Measurements from ENCODE around the gene ARHGEF4. TPM values are rescaled to one million over a fixed set of nuclear protein-coding genes. Genes with fewer than 3 reads are reported as not detected.

ARHGEF4 gene
- polyA plus RNA-seq, 6 donors from 2014 or later, result not detected

DNA sequence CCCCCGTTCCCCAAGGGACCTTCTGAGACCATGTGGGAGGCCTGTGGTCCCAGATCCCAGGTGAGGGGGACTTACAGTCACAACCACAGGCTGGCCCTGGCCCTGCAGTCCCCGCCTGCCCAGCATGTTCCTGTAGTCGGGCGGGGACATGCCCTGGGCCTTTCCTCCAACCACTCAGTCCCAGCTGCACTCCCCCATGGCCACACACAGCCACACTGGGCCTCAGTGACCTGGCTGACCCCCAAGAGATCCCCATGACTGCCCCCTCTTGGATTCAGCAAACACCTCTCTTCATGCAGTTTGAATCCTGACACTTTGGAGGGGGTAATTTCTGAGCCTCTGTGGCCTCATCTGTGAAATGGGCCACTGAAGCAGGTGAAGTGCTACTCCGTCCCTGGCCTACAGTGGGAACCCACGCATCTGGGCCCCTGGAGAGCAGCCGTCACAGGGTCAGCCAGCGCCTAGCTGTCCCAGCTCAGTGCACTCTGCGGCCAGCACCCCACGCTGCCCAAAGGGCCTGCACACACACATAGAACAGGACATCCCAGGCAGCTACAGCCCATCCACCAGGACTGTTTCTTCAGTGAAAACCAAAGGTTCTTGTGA lies 12.7 kb upstream of the ARHGEF4 start:
- Mint-ChIP-seq H3K27me3 (peaks cover 0 to 2% (median 0%) of the 10 kb centered on the region in 3 donors), H3K4me1 (peaks cover 0 to 15% (median 5%) of the 10 kb centered on the region in 3 donors), H3K36me3 (no peaks in the 10 kb centered on the region), H3K27ac (peak overlapping the region in 3 of 6 donors; percentile 47 to 95 (median 90)), H3K9me3 (no peaks in the 10 kb centered on the region), H3K4me3 (no peak overlapping the region)
- no peak for DNase-seq
- peak; percentile 14 to 24 for ATAC-seq (ENCODE audit: low read depth in 2 of 2)

DNA sequence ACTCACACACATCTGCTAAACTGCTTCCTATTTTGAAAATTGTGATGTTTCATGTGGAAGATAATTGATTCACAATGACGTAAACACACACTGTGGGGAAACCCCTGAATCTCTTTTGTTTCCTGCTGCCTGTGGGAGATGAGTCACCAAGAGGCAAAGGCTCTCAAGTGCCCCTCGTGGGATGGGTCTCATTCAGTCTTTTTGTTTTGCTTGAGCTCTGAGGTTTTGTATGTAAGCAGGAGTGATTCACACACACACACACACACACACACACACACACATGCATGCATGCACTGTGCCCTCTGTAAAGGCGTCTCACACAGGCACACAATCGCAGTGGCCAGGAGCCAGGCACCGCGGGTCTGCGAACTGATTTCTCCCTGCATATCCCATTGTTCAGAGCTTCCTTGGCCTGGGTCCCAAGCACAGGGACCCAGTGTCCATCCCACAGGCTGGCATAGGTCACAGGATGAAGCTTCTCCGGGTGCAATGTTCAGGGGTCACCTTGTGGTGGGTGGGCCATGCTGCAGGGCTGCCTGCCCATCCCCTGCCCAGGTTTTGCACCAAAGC lies 12.1 kb upstream of the ARHGEF4 start:
- no peaks in the 10 kb centered on the region for H3K9me3 Mint-ChIP-seq
- DNase-seq, result peak; percentile 11
- no peaks in the 10 kb centered on the region for H3K27me3 Mint-ChIP-seq
- H3K4me3 Mint-ChIP-seq, result no peak overlapping the region
- peak overlapping the region in 4 of 6 donors; percentile 47 to 95 (median 75) for H3K27ac Mint-ChIP-seq
- peaks cover 0 to 15% (median 5%) of the 10 kb centered on the region in 3 donors for H3K4me1 Mint-ChIP-seq
- H3K36me3 Mint-ChIP-seq, result no peaks in the 10 kb centered on the region
- peak; percentile 77 to 80 for ATAC-seq (ENCODE audit: low read depth in 2 of 2)

DNA sequence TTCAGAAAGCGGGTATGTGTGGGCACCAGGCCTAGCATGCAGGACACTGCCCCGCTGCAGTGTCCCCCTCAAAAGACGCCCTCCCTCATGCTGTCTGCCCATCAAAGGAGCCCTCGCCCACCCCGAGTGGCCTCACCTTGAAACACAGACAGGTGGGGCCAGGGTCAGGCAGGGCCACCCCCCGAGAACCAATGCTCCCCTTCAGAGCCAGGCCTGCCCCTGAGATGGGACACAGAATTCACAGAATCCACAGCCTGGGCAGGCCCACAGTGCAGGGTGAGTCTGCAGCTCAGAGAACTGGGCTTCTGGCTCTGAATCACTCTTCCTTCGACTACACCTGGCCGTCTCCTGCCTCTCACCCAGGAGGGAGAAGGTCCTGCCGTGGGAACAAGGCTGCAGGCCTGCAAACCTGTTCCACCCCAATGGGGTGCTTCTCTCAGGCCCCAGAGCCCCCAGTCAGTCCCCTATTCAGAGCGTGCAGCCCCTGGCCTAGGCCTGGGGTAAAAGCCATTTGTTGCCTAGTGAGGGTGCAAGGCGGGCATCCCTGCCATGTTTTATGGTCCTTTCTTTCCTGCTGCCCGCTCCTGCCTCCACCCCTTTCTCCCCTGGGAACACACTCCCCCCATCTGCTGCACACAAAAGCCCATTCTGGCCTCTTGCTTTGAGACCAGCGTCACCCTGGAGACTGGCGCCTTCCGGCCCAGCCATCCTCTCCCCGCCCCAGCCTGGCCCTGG lies 11.3 kb upstream of the ARHGEF4 start:
- Mint-ChIP-seq H3K4me1 (peaks cover 0 to 15% (median 5%) of the 10 kb centered on the region in 3 donors), H3K27ac (no peak overlapping the region), H3K36me3 (no peaks in the 10 kb centered on the region), H3K27me3 (peaks cover 0 to under 1% (median 0%) of the 10 kb centered on the region in 3 donors), H3K9me3 (no peaks in the 10 kb centered on the region), H3K4me3 (no peak overlapping the region)
- DNase-seq (no peak), ATAC-seq (ENCODE audit: low read depth in 2 of 2) (no peak)

DNA sequence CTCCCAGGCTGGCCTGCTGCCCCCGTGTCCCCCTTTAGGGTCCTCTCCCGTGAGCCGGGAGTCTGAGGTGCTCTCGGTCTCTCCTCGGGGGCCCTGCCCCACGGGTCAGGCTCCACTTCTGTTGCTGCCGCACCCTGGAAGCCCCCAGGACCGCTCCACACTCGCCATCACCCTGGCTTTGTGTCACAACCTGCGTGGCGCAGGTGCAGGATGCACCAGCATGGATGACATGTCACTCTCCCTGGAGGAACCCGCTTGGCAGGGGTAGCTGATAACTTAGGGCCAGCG lies 10.8 kb upstream of the ARHGEF4 start:
- peaks cover 0 to 5% (median 0%) of the 10 kb centered on the region in 3 donors for H3K27me3 Mint-ChIP-seq
- H3K27ac Mint-ChIP-seq, result no peak overlapping the region
- no peak overlapping the region for H3K4me3 Mint-ChIP-seq
- no peak for DNase-seq
- H3K36me3 Mint-ChIP-seq, result no peaks in the 10 kb centered on the region
- ATAC-seq (ENCODE audit: low read depth in 2 of 2), result no peak
- peaks cover 0 to 4% (median 0%) of the 10 kb centered on the region in 7 donors for H3K9me3 Mint-ChIP-seq
- H3K4me1 Mint-ChIP-seq, result peaks cover 0 to 15% (median 5%) of the 10 kb centered on the region in 3 donors

DNA sequence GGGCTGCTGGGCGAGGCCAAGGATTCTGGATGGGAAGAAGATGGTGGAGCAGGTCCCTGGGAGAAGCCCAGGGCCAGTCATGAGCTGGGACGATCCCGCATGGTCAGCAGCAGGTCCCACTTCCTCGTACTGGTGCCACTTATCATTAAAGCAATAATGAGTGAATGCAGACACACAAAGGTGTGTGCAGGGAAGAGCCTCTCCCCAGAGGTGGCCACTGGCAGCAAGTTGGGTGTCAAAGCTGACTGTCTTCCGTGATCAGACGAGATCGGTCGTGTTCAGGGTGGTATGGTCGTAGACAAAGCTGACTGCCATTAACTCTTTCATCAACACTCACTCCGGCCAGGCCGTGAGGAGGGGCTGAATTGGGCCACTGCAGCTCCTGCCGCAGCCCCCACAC lies 10.3 kb upstream of the ARHGEF4 start:
- Mint-ChIP-seq H3K4me1 (peaks cover 0 to 15% (median 5%) of the 10 kb centered on the region in 3 donors), H3K27me3 (peaks cover 0 to 6% (median 0%) of the 10 kb centered on the region in 3 donors), H3K27ac (no peak overlapping the region), H3K36me3 (no peaks in the 10 kb centered on the region), H3K9me3 (peaks cover 0 to 4% (median 0%) of the 10 kb centered on the region in 7 donors), H3K4me3 (no peak overlapping the region)
- DNase-seq (no peak), ATAC-seq (ENCODE audit: low read depth in 2 of 2) (no peak)

DNA sequence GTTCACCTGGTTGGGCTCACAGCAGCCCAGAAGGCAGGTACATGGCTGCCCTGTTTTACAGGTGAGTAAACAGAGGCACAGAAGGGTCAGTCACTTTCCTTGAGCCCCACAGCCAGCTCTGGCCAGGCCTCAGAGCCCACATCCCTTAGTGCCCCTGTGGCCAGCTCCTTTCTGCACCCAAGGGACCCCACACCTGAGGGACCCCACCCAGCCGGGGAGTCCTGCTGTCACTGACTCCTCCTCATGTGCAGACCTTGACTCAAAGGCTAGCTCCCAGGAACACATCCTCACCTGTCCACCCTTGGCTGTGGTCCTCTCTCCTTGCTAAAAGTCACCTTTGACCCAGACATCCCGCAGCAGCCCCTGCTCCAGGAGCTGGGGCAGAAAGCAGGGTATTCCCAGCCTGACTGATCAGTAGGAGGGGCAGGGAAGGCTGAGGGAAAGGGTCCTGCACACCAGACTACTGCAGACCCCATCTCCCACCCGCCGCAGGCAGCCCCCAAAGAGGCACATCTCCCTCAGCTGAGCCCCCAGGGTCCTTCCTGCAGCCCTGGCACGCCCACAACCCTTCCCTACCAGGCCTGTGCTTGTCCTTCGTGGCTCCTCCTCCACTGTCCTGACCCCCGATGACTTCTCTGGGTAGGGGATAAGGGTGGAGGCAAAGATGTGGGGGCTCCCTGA lies 9.8 kb upstream of the ARHGEF4 start:
- Mint-ChIP-seq H3K4me1 (peaks cover 0 to 15% (median 5%) of the 10 kb centered on the region in 3 donors), H3K27ac (peak overlapping the region in 1 of 6 donors; percentile 37), H3K36me3 (no peaks in the 10 kb centered on the region), H3K4me3 (no peak overlapping the region), H3K9me3 (peaks cover 0 to 4% (median 0%) of the 10 kb centered on the region in 7 donors), H3K27me3 (peaks cover 0 to 6% (median 1%) of the 10 kb centered on the region in 3 donors)
- ATAC-seq (ENCODE audit: low read depth in 2 of 2) (no peak), DNase-seq (no peak)

DNA sequence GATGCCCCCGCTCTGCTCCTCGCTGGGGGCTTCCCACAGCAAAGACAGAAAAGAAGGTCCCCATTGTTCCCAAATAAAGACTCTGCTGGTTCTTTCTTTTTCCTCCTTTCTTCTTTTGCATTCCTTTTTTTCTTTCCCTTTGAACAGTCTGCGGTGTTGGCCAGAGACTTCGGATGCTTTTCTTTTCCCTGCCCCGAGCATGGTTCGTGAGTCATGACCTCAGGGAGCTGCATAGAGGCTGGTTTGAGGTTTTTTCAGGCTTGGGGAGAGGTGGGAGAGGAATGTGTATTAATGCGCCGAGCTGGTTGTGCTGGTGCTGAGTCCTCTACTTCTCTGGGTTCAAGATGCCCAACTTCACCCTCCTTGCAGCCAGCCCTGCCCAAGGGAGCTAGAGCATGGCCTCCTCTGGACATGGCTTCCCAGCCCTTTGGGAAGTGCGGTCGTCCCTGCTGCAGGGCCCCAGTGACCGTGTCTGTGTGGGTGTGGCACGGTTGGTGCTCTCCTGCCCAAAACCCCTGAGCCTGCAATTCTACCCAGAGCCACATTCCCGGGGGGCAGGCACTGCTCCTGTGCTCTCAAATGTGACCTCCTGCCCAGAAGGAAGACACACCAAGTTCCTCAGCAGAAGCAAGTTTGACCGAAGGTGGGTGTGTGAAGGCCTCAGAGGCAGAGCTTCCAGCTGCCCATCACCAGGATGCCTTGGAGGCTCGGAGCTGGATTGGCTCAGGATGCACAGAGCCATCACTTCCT lies 9.0 kb upstream of the ARHGEF4 start:
- Mint-ChIP-seq H3K9me3 (peaks cover 0 to 4% (median 0%) of the 10 kb centered on the region in 7 donors), H3K4me3 (no peak overlapping the region), H3K4me1 (peaks cover 0 to 15% (median 5%) of the 10 kb centered on the region in 3 donors), H3K27ac (peak overlapping the region in 2 of 6 donors; percentile 37 to 52), H3K27me3 (peaks cover 0 to 11% (median 8%) of the 10 kb centered on the region in 3 donors), H3K36me3 (no peaks in the 10 kb centered on the region)
- no peak for ATAC-seq (ENCODE audit: low read depth in 2 of 2)
- DNase-seq, result no peak

DNA sequence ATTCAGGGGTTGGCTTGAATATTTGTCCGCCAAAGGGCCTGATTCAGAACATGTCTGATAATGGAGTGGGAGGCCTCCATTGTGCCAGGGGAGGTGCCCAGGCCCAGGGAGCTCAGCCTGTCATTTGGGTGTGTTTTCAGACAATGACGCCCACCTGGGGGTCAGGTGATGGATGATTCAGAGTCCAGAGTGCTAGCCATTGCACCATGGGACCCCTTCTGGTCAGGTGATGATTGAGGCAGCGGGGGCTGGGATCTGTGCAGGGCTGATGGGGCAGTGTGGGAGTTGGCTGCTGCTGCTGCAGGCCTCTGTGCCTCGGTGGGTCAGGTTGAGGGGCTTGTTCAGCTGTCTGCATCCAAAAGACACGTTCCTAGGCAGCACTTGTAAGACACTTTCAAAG lies 8.3 kb upstream of the ARHGEF4 start:
- Mint-ChIP-seq H3K36me3 (no peaks in the 10 kb centered on the region), H3K4me1 (peaks cover 0 to 15% (median 5%) of the 10 kb centered on the region in 3 donors), H3K27me3 (peaks cover 0 to 17% (median 16%) of the 10 kb centered on the region in 3 donors), H3K27ac (no peak overlapping the region), H3K4me3 (no peak overlapping the region), H3K9me3 (peaks cover 0 to 5% (median 0%) of the 10 kb centered on the region in 7 donors)
- ATAC-seq (ENCODE audit: low read depth in 2 of 2) (no peak), DNase-seq (no peak)

DNA sequence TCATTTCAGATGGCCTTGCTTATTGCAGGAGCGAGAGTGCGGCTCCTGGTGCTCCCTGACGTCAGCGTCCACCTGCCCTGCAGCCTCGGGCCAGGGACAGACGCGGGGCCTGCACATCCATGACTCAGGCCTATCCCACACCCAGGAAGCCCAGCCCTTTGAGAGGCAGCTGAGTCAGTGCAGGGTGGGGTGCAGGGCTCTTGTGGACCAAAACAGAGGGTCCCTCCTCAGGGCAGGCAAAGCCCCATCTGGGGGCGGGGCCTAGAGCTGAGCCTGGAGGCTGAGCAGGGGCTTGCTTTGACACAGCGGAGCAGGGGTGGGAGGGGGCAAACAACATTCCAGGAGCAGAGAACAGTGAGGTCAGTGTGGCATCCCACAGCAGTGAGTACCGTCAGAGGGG lies 7.7 kb upstream of the ARHGEF4 start:
- H3K4me1 Mint-ChIP-seq, result peaks cover 0 to 13% (median 4%) of the 10 kb centered on the region in 3 donors
- ATAC-seq (ENCODE audit: low read depth in 2 of 2) (no peak), DNase-seq (no peak)
- H3K9me3 Mint-ChIP-seq, result peaks cover 0 to 5% (median 0%) of the 10 kb centered on the region in 7 donors
- H3K4me3 Mint-ChIP-seq, result no peak overlapping the region
- H3K36me3 Mint-ChIP-seq, result no peaks in the 10 kb centered on the region
- peaks cover 0 to 17% (median 16%) of the 10 kb centered on the region in 3 donors for H3K27me3 Mint-ChIP-seq
- no peak overlapping the region for H3K27ac Mint-ChIP-seq

DNA sequence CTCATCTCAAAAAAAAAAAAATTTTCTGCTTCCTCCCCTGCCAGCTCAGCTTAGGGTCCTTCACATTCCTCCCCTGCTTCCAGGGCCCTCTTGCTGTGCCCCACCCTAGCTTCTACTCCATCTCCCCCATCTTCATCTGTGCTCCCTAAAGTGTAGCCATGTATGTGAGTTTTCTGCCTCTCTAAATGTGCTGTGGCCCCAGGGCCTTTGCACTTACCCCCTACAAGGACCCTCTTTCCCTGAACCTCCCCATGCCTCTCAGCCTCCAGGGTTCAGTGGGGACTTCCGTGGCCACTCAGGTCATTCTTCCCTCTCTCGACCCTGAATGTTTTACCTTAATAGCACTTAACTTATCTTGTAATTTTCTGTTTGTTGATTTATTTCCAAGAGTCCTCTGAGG lies 6.2 kb upstream of the ARHGEF4 start:
- peaks cover 0 to 11% (median 4%) of the 10 kb centered on the region in 3 donors for H3K4me1 Mint-ChIP-seq
- peaks cover 0 to 5% (median 0%) of the 10 kb centered on the region in 7 donors for H3K9me3 Mint-ChIP-seq
- peak overlapping the region in 1 of 6 donors; percentile 48 for H3K27ac Mint-ChIP-seq
- DNase-seq, result no peak
- no peaks in the 10 kb centered on the region for H3K36me3 Mint-ChIP-seq
- no peak for ATAC-seq (ENCODE audit: low read depth in 2 of 2)
- peaks cover 6 to 30% (median 30%) of the 10 kb centered on the region in 3 donors for H3K27me3 Mint-ChIP-seq
- peak overlapping the region in 1 of 8 donors; percentile 42 for H3K4me3 Mint-ChIP-seq

DNA sequence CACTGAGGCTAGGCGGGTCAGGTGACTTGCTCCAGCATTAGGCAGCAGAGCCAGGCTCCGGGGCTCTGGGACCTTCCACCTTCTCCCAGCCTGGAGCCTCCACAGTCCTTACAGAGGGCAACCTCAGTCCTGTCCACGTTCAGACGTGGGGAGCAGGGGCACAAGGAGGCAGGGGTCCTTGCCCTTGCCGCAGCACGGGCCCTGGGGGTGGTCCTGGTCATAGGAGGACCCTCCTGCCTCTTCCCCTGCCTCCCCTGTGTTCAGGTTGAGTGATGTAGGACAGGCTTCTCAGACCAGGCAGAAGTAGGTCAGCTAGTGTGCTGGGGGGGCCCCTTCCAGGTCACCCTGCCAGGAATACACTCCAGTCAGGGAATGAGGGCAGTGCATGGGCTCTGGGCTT lies 5.4 kb upstream of the ARHGEF4 start:
- peaks cover 0 to 5% (median 0%) of the 10 kb centered on the region in 7 donors for H3K9me3 Mint-ChIP-seq
- DNase-seq, result no peak
- H3K4me3 Mint-ChIP-seq, result no peak overlapping the region
- H3K4me1 Mint-ChIP-seq, result peaks cover 0 to 12% (median 6%) of the 10 kb centered on the region in 3 donors
- ATAC-seq (ENCODE audit: low read depth in 2 of 2), result no peak
- H3K36me3 Mint-ChIP-seq, result no peaks in the 10 kb centered on the region
- no peak overlapping the region for H3K27ac Mint-ChIP-seq
- peaks cover 6 to 34% (median 32%) of the 10 kb centered on the region in 3 donors for H3K27me3 Mint-ChIP-seq

DNA sequence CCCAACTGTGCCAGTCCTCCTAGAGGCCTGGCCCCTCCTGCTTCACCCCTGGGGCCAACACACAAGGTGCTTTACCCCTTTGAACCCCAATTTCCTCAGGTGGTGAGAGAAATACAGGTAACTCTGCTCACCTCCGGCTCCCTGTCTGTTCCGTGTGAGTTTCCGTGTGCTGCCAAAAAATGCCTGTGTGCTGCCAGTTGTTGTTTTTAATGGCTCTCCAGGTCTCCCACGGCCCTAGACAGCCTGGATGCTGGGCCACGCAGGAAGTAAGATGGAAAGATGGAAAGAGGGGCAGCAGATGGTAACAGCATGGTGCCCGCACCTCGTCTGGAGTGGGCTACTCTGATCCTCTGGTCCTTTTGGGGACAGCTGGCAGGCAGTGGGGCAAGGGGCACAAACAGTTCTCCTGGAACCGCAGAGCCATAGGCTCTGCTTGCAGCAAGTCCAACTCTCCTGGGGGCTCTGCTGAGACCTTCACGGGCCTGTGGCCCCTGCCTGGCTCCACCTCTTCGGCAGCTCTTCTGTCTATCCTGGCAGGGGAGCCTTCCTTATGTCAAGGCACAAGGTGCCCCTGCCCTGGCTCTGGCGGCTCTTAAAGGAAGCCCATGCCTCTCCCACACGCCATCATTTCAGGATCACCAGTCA lies 4.3 kb upstream of the ARHGEF4 start:
- ATAC-seq (ENCODE audit: low read depth in 2 of 2) (no peak), DNase-seq (no peak)
- H3K4me1 Mint-ChIP-seq, result peaks cover 0 to 12% (median 9%) of the 10 kb centered on the region in 3 donors
- peaks cover 0 to 5% (median 0%) of the 10 kb centered on the region in 7 donors for H3K9me3 Mint-ChIP-seq
- H3K27me3 Mint-ChIP-seq, result peaks cover 6 to 37% (median 32%) of the 10 kb centered on the region in 3 donors
- no peak overlapping the region for H3K4me3 Mint-ChIP-seq
- no peak overlapping the region for H3K27ac Mint-ChIP-seq
- H3K36me3 Mint-ChIP-seq, result no peaks in the 10 kb centered on the region
